Ovary (tissue), 3 donors: ENCODE results near the gene LTB4R.

Experiments
- EP300 ChIP-seq: sonication (generic); formaldehyde crosslinking; IDR thresholded peaks from one replicate; pipeline ENCODE4 v1.6.1; 2017; ENCODE audit warnings: antibody characterized with exemption
- POLR2A ChIP-seq: fragments of 450-650 bp; IDR thresholded peaks from one replicate; pipeline ENCODE4 v1.6.1; 2017; ENCODE audit warnings: antibody characterized with exemption, mild to moderate bottlenecking, moderate library complexity
- TF ChIP-seq, protein P1 (sequence below), 3 donors: fragments of 450-650 bp in 2 of 3; fragments of 200-600 bp in 1 of 3; IDR thresholded peaks; one replicate each; pipeline versions ENCODE4 v1.5.1 to v1.8.0; 2016 to 2022; ENCODE audit warnings: antibody characterized with exemption in 3 of 3, mild to moderate bottlenecking in 1 of 3
- donor health status: DM: no; HTN: no; CAD: no.

- TF ChIP-seq, protein P1, sequence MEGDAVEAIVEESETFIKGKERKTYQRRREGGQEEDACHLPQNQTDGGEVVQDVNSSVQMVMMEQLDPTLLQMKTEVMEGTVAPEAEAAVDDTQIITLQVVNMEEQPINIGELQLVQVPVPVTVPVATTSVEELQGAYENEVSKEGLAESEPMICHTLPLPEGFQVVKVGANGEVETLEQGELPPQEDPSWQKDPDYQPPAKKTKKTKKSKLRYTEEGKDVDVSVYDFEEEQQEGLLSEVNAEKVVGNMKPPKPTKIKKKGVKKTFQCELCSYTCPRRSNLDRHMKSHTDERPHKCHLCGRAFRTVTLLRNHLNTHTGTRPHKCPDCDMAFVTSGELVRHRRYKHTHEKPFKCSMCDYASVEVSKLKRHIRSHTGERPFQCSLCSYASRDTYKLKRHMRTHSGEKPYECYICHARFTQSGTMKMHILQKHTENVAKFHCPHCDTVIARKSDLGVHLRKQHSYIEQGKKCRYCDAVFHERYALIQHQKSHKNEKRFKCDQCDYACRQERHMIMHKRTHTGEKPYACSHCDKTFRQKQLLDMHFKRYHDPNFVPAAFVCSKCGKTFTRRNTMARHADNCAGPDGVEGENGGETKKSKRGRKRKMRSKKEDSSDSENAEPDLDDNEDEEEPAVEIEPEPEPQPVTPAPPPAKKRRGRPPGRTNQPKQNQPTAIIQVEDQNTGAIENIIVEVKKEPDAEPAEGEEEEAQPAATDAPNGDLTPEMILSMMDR (IDR thresholded peaks at IDR 0.05): no peak
- TF ChIP-seq EP300 (no peak), POLR2A (no peak)
These were observed 20.5 kb downstream of the LTB4R start for GRCh38 chr14:24331731-24332267.
